ENCODE results near the gene PIPOX.

The PIPOX gene

DNA sequence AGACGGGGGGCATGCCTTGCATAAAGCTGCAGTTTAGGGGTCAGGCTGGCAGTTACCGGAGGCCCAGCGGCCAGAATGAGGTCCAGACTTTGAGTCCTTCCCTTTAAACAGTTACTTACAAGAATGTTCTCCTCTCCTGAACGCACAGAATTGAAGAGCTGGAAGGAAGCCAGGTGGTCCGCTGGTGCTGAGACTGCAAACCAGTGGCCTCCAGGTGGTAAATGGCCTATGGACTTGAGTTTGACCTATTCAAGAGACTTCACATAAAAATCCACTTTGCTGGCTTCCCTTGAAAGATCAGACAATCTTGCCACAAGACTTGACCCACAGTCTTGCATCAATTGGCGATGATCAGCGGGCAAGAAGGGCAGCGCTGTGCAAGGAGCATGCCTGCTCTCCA lies 22.4 kb upstream of the PIPOX start:
- no peak for DNase-seq

- DNase-seq: no peak
Measured at GRCh38 chr17:29021226-29021625, 21.7 kb upstream of the PIPOX start.

DNA sequence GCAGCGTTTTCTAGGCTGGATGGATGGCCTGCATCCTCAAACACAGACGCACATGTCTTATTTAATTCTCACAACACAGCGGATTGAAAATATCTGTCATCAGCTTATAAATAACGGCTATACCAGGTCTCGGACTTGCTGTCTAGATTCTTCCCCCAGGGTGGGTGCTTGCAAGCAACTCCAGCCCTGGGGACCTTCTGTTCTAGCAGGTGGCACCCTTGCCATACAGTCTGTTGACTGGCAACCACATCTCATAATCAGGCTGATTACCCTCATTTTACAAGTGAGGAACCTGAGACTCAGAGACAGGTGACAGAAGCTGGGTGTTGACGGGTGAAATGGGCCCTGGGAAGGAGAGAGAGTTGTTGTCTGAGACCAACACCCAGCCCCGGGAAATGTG lies 20.9 kb upstream of the PIPOX start:
- DNase-seq: no peak

GRCh38 chr17:29024316-29024952 lies 18.5 kb upstream of the PIPOX start:
- no peak for DNase-seq

DNA sequence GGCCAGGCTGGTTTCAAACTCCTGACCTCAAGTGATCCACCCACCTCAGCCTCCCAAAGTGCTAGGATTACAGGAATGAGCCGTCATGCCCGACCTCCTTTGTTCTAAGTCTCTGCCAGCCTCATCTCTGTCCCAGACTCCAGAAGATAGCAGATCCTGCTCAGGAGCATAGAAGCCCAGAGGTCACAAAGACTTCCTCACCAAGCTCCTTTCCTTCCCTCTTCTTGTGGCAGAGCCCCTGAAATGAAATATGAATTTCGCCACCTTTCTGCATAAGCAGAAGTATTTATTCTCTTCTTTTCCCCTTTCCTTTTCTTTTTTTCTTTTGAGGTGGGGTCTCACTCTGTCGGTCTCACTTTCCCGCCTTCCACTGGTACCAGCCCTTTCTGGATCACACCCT lies 11.5 kb upstream of the PIPOX start:
- no peak for DNase-seq

GRCh38 chr17:29032013-29032856 lies 10.7 kb upstream of the PIPOX start:
- DNase-seq: no peak

GRCh38 chr17:29032857-29033197 lies 10.1 kb upstream of the PIPOX start:
- no peak for DNase-seq

DNA sequence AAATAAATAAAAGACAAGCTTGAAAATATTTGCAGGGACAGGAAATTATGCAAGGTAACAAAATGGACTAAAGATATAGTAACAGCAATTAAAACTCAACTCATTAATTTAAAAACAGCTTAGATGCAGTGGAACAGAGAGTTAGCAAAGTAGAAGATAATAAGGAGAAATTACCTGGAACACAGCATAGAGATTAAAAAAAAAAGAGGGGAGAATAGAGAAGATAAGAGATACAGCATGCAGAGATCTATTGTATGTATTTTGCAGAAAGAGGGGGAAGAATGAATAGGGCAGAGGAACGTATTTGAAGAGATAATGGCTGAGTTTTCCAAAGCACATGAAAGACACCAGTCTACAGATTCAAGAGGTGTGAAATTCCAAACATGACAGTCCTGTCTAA lies 8.4 kb upstream of the PIPOX start:
- no peak for DNase-seq

- no peak for DNase-seq
Measured at GRCh38 chr17:29036584-29036983, 6.4 kb upstream of the PIPOX start.

GRCh38 chr17:29037739-29038084 lies 5.2 kb upstream of the PIPOX start:
- no peak for DNase-seq

- no peak for DNase-seq
Measured at GRCh38 chr17:29038085-29038795, 4.7 kb upstream of the PIPOX start.

DNA sequence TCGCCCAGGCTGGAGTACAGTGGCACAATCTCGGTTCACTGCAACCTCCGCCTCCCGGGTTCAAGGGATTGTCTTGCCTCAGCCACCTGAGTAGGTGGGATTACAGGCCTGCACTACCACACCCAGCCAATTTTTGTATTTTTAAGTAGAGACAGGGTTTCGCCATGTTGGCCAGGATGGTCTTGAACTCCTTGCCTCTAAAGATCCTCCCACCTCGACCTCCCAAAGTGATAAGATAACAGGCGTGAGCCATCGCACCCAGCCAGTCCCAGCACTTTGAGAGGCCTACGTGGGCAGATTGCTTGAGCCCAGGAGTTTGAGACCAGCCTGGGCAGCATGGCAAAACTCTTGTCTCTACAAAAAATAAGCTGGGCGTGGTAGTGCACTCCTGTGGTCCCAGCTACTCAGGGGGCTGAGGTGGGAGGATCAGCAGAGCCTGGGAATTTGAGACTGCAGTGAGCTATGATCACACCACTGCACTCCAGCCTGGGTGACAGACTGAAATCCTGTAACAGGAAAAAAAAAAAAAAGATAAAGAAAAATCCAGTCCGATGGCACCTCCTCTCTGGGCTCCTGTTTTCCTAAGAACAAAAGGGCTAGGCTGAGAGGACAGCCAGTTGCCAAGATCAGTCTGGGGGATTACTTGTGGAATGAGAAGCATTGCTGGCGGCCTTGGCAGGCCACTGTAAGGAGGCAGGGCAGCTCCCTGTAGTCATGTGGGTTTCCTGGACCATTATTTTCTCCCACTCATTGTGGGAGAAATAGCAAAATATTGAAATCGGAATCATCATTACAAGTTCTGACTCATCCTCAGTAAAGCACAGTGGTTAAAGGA lies 3.0 kb upstream of the PIPOX start:
- no peak for DNase-seq

- no peak for DNase-seq
Measured at GRCh38 chr17:29041091-29041490, 1.9 kb upstream of the PIPOX start.

DNA sequence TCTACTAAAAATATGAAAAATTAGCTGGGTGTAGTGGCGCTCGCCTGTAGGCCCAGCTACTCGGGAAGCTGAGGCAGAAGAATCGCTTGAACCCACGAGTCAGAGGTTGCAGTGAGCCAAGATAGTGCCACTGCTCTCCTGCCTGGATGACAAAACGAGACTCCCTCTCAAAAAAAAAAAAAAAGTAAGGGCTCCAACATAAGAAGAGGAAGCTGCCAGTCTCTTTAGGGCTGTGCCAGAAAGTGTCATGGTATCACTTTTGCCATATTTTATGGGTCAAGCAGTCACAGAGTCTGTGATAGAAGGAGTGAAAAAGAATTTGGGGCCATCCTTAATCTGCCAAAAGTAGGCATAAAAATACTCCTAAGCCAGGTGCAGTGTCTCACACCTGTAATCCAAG lies 1.4 kb upstream of the PIPOX start:
- DNase-seq: no peak

GRCh38 chr17:29042026-29042678 lies 789 bp upstream of the PIPOX start:
- no peak for DNase-seq

DNA sequence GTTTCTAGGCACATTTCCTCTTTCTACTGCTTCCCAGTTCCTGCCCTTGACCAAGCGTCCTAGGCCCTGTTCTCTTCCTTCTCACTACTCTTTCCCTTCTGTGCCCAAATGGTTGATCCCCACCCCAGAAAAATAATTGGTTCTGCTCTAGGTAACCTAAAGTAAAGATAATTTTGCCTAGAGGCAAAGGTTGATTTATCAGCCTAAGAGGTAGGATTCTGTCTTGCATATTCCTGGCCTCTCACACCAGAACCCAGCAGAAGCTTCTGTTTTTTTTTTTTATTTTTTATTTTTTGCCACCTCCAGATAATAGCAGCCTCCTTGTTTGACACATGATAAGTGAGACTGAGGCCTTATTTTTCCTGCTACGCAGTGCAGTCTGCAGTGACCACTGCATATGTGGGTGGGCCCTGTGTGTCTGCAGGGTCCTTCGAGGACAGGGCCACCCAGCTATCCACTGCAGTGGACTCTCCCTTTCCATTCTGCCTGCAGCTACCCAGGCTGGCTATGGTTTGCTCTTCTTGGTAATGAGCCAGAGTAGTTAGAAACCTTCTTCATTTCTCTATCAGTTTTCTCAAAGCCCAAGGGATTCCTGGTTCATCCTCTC lies 701 bp downstream of the PIPOX start:
- DNase-seq: no peak

GRCh38 chr17:29045026-29045425 lies 2.1 kb downstream of the PIPOX start:
- DNase-seq: no peak

DNA sequence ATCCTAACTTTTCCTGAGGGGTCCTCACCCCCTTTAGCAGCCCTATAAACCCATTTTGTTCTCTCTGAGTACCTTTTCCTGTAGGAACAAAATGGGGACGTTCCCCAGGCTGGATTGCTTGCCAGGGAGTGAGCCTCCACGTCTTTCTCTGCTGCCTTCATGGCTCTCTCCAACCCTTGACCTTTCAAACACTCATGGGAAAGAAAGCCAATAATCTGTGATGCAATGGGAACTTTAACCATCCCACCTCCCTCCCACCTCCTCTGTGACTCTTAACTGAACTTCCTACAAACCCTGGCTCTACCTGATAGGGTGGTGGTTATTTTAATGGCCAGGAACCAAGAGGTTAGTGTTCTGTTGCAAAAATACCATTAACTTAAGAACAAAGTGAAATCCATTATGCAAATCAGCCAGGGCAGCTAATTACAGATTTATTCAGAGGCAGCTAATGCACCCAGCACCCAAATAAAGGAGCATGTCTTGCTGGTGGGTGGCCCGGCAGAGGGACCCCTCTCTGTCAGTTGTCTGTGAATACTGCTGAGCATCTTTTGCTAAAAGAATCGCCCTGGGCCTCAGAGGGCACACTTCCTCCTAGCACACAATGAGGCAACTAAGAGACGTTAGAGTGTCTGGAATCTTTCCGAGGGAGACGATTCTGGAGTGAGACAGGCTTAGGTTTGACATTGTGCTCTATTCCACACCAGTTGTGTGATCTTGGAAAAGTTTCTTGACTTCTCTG lies 3.0 kb downstream of the PIPOX start:
- no peak for DNase-seq

GRCh38 chr17:29046473-29046839 lies 3.5 kb downstream of the PIPOX start:
- DNase-seq: no peak

DNA sequence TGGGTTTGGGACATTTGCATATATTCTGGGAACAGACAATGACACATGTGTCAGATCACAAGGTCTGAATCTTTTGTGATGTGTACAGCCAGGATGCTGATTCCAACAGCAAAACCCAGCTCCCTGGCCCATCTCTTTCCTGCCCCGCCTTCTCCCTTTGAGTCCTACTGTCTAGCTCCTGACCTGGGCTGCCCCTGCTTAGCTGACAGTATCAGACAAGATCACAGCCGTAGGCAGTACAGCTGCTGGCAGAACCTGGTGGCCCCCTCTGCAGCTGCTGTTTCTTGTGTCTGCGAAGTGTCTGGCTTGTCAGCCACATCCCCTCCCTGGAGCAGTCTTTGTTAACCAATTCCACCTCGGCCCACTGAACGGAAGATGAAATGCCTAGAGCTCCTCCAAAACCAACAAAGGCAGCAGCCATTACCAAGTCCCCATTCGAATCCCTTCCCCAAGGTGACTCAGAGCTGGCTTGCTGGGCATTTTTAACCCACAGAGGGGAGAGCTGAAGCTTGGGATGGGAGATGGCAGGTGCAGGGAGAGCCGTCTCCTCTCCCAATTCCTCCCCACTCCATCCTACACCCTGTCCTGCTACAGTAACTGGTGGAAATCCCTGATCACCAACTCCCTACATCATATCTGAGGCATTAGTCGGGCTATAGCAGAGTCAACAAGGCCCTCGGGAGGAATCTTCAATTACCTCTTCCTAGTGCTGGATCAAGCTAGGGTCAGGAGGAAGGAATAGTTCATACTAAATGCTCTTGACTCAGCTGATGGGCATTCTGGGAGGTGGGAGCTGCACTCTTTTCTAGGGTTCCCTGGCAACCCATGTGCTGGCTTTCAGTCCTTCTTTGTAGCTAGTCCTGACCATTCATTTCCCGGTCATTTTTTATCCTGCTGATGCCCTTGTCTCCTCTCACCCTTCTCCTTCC lies 5.8 kb downstream of the PIPOX start:
- DNase-seq: peak; percentile 39 to 69
